Measurements from ENCODE around the gene MEF2B.
"Not testable (repeated sequence)": the region's sequence is repeated elsewhere in the genome, so short reads cannot be mapped to it uniquely, and the experiment has no call there.

MEF2B gene

GRCh38 chr19:19155495-19156219 lies 14.4 kb downstream of the MEF2B start:
- DNase-seq (ENCODE audit: low read depth in 2 of 2) = no peak

- no peak for DNase-seq (ENCODE audit: low read depth in 2 of 2)
Observed at GRCh38 chr19:19154768-19155494, 15.1 kb downstream of the MEF2B start.

GRCh38 chr19:19152668-19153384 lies 17.2 kb downstream of the MEF2B start:
- no peak for DNase-seq (ENCODE audit: low read depth in 2 of 2)

- no peak for DNase-seq (ENCODE audit: low read depth in 2 of 2)
Observed at GRCh38 chr19:19151418-19151817, 18.6 kb downstream of the MEF2B start.

- DNase-seq (ENCODE audit: low read depth in 2 of 2) = no peak
Observed at GRCh38 chr19:19149435-19149834, 20.6 kb downstream of the MEF2B start.

- DNase-seq (ENCODE audit: low read depth in 2 of 2) = not testable (repeated sequence)
Observed at GRCh38 chr19:19148504-19148903, 21.6 kb downstream of the MEF2B start.

- DNase-seq (ENCODE audit: low read depth in 2 of 2) = no peak
Observed at GRCh38 chr19:19147344-19147743, 22.7 kb downstream of the MEF2B start.

- no peak for DNase-seq (ENCODE audit: low read depth in 2 of 2)
Observed at GRCh38 chr19:19146865-19147264, 23.2 kb downstream of the MEF2B start.

GRCh38 chr19:19145684-19146608 lies 24.1 kb downstream of the MEF2B start:
- peak; percentile 64 to 66 for DNase-seq (ENCODE audit: low read depth in 2 of 2)

GRCh38 chr19:19145281-19145680 lies 24.8 kb downstream of the MEF2B start:
- DNase-seq (ENCODE audit: low read depth in 2 of 2) = no peak

GRCh38 chr19:19142347-19142746 lies 27.7 kb downstream of the MEF2B start:
- no peak for DNase-seq (ENCODE audit: low read depth in 2 of 2)

GRCh38 chr19:19140476-19140875 lies 29.6 kb downstream of the MEF2B start:
- DNase-seq (ENCODE audit: low read depth in 2 of 2) = no peak

GRCh38 chr19:19139876-19140229 lies 30.2 kb downstream of the MEF2B start:
- DNase-seq (ENCODE audit: low read depth in 2 of 2) = no peak

GRCh38 chr19:19138109-19138981 lies 31.7 kb downstream of the MEF2B start, which contains the start of gene TMEM161A:
TMEM161A (minus strand) TSS chr19:19138478; CDS start chr19:19138428, 50 bp downstream.
- peak; percentile 92 to 94 for DNase-seq (ENCODE audit: low read depth in 2 of 2)

- no peak for DNase-seq (ENCODE audit: low read depth in 2 of 2)
Observed at GRCh38 chr19:19137556-19138108, 32.4 kb downstream of the MEF2B start.

GRCh38 chr19:19135713-19136112 lies 34.4 kb downstream of the MEF2B start:
- DNase-seq (ENCODE audit: low read depth in 2 of 2) = not testable (repeated sequence)

GRCh38 chr19:19134687-19135158 lies 35.3 kb downstream of the MEF2B start:
- DNase-seq (ENCODE audit: low read depth in 2 of 2) = no peak

GRCh38 chr19:19133985-19134384 lies 36.1 kb downstream of the MEF2B start:
- DNase-seq (ENCODE audit: low read depth in 2 of 2) = no peak

GRCh38 chr19:19132912-19133311 lies 37.2 kb downstream of the MEF2B start:
- DNase-seq (ENCODE audit: low read depth in 2 of 2) = no peak

GRCh38 chr19:19131989-19132388 lies 38.1 kb downstream of the MEF2B start:
- no peak for DNase-seq (ENCODE audit: low read depth in 2 of 2)

Measured in stimulated activated CD8-positive, alpha-beta memory T cell treated with anti-CD3 and anti-CD28 coated beads, Interleukin-7, amount 100 ng/mL, for 4 hours (primary cell).